Stimulated activated CD4-positive, alpha-beta T cell treated with anti-CD3 and anti-CD28 coated beads, Interleukin-4, amount 100 ng/mL, for 48 hours (primary cell): ENCODE data around the gene TNF.

Source experiments
- DNase-seq, 2 donors: peaks; one replicate each; pipeline ENCODE4 v3.0.0-alpha.2; 2020; ENCODE audit warnings: low read depth in 2 of 2

The TNF gene

GRCh38 chr6:31544676-31545075 is 30.7 kb upstream of the TNF start:
- no peak for DNase-seq

- no peak for DNase-seq
Observed at GRCh38 chr6:31545291-31545690, 30.1 kb upstream of the TNF start.

- DNase-seq, result peak; percentile 86 to 87
Observed at GRCh38 chr6:31546339-31546957, 28.9 kb upstream of the TNF start, which contains the start of gene ATP6V1G2. Gene ATP6V1G2 (minus strand): TSS chr6:31546608. CDS start chr6:31546559, 49 bp downstream.

GRCh38 chr6:31546958-31547726 is 28.2 kb upstream of the TNF start, which contains the start of gene NFKBIL1:
Gene NFKBIL1 (plus strand): TSS chr6:31547608. CDS start chr6:31547695, 87 bp downstream.
- peak; percentile 79 to 90 for DNase-seq

- DNase-seq, result no peak
Observed at GRCh38 chr6:31547727-31548543, 27.4 kb upstream of the TNF start.

- no peak for DNase-seq
Observed at GRCh38 chr6:31548544-31548873, 26.9 kb upstream of the TNF start.

- DNase-seq, result peak in 1 of 2 donors; percentile 29
Observed at GRCh38 chr6:31551371-31551770, 24.0 kb upstream of the TNF start.

- no peak for DNase-seq
Observed at GRCh38 chr6:31556307-31556706, 19.1 kb upstream of the TNF start.

GRCh38 chr6:31557443-31558317 is 17.7 kb upstream of the TNF start:
- no peak for DNase-seq

GRCh38 chr6:31558318-31558625 is 17.1 kb upstream of the TNF start:
- no peak for DNase-seq

- DNase-seq, result peak in 1 of 2 donors; percentile 42
Observed at GRCh38 chr6:31558631-31559500, 16.5 kb upstream of the TNF start.

GRCh38 chr6:31559606-31559957 is 15.8 kb upstream of the TNF start:
- DNase-seq, result no peak

- peak in 1 of 2 donors; percentile 38 for DNase-seq
Observed at GRCh38 chr6:31559958-31560696, 15.2 kb upstream of the TNF start.

GRCh38 chr6:31560697-31561058 is 14.7 kb upstream of the TNF start:
- no peak for DNase-seq

GRCh38 chr6:31567531-31568370 is 7.6 kb upstream of the TNF start:
- no peak for DNase-seq

- peak in 1 of 2 donors; percentile 73 for DNase-seq
Observed at GRCh38 chr6:31568537-31568961, 6.8 kb upstream of the TNF start.

- no peak for DNase-seq
Observed at GRCh38 chr6:31569861-31570536, 5.4 kb upstream of the TNF start.
